Activated T-helper 2 cell treated with anti-CD3 and anti-CD28 coated beads, Interferon-gamma antibody, Interleukin-2, Interleukin-4, amounts not matched to agents 10 μg/mL and 5 μg/mL and 100 μg/mL, durations not matched to agents 14 hours and 24 hours and 36 hours (primary cell): Measurements from ENCODE around the gene ECHS1. TPM values are rescaled to one million over a fixed set of nuclear protein-coding genes. Genes with fewer than 3 reads are reported as not detected.
"Not testable (repeated sequence)": the region's sequence is repeated elsewhere in the genome, so short reads cannot be mapped to it uniquely, and the experiment has no call there.

ENCODE experiments used
- DNase-seq: peaks from one replicate; pipeline ENCODE4 v3.0.0; 2021; ENCODE audit warnings: low spot score
- H3K27ac Mint-ChIP-seq: one replicate; pipeline ENCODE4 v1.8.0; 2021; ENCODE audit warnings: mixed read lengths
- H3K27me3 Mint-ChIP-seq: one replicate; pipeline ENCODE4 v1.8.0; 2021; ENCODE audit warnings: low read depth, mixed read lengths
- H3K36me3 Mint-ChIP-seq: one replicate; pipeline ENCODE4 v1.8.0; 2021; ENCODE audit warnings: low read depth, mixed read lengths
- H3K4me1 Mint-ChIP-seq: one replicate; pipeline ENCODE4 v1.8.0; 2021; ENCODE audit warnings: low read depth, mixed read lengths
- H3K4me3 Mint-ChIP-seq: one replicate; pipeline ENCODE4 v1.8.0; 2021; ENCODE audit warnings: low read depth, mild to moderate bottlenecking, moderate library complexity, mixed read lengths
- H3K9me3 Mint-ChIP-seq: one replicate; pipeline ENCODE4 v1.8.0; 2021; ENCODE audit warnings: mixed read lengths
- intact Hi-C: fragments of 100-400 bp; cut with micrococcal nuclease; formaldehyde crosslinking; loops from one replicate; pipeline ENCODE4 v1.15.1; 2023
- total RNA-seq: library from RNA; stranded (reverse); gene quantifications from 2 replicates; pipeline ENCODE4 v1.2.3, GENCODE V29; 2022

The ECHS1 gene
- 74.2 and 74.8 TPM in 2 replicates for total RNA-seq

DNA sequence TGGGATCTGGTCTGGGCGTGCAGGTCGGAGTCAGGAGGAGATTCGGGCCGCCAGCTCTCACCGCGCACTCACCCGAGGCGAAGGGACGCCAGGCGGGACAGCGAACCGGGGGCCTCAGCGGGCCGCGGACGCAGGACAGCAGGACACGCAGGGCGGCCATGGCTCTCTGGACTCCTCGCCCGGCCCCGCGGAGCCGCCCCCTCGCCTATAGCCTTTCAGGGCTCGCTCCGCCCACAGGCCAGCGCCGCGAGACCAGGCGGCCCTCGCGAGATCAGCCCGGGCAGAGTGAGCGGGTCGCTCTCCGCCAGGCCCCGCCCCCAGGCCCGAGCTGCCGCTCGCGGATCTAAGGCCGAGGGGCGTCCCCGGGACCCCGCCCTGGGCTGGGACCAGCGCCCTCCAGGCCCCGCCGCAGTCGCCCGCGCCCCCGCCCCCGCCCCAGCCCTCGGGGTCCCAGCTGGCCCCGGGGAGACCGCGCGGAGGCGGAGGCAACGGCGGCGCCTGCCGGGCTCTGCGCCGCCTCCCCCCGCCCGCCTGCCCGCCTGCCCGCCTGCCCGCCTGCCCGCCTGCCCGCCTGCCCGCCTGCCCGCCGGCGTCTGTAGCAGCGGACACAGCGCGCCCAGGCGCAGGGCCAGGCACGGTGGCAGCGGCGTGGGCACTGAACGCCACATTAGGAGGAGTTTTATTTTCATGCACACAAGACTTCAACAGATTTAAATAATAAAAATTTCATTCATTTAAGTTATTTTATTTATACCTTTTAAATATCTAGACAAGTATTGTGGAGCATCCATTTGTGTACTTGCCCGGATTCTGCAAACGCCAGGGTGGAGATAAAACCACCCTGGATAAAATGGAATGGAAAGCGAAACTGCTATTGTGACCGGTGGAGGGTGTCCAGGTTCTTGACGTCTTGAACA lies at the start of gene ECHS1:
Gene ECHS1 (minus strand): TSS at position 181 of the 917 bp plus-strand sequence. CDS start 21 bp downstream, at position 160.
- no peaks in the 10 kb centered on the region for H3K9me3 Mint-ChIP-seq
- peak; percentile 92 for DNase-seq
- H3K27ac Mint-ChIP-seq, result peak within 1 kb of the TSS; percentile 86
- H3K4me3 Mint-ChIP-seq, result peak within 1 kb of the TSS; percentile 94
- peaks cover 9% of the 10 kb centered on the region for H3K4me1 Mint-ChIP-seq
- peaks cover 5% of the 10 kb centered on the region for H3K27me3 Mint-ChIP-seq
- H3K36me3 Mint-ChIP-seq, result peaks cover 16% of the 10 kb centered on the region
- intact Hi-C loops, result loop anchor here (1.0 kb wide), 1 partner anchor 16 kb away; no protein-coding TSS in a partner anchor

DNA sequence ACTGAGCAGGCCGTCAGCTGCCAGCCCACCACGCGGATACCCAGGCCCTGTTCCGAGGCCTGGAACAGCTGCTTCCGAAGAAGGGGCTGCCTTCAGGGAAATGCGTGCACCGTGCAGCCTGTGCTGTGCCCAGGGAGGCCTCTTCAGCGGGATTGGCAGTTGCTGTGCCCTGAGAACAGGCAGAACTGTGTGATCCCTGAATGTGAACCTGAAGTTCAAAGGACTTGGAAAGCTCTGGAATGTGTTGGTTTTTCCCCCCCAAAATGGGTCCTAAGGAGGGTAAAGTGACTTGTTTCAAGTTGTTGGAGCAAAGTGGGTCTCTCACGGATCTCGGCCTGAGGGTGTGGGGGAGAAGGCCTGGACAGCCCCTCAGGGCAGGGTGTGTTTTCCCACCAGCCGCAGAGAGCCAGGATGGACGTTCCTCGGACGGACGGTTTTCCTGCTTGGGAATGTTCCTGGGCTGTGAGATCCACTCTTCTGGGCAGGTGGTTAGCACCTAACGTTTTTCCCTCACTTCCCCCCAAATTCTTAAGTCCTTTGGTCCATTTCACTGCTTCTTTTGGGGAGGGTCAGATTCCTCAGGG lies 49.2 kb upstream of the ECHS1 start:
- Mint-ChIP-seq H3K27ac (no peak overlapping the region), H3K9me3 (no peaks in the 10 kb centered on the region), H3K4me1 (peaks cover 3% of the 10 kb centered on the region), H3K27me3 (peaks cover 11% of the 10 kb centered on the region), H3K4me3 (no peak overlapping the region), H3K36me3 (peaks cover 15% of the 10 kb centered on the region)
- intact Hi-C loops, result no loop called here
- DNase-seq, result no peak

DNA sequence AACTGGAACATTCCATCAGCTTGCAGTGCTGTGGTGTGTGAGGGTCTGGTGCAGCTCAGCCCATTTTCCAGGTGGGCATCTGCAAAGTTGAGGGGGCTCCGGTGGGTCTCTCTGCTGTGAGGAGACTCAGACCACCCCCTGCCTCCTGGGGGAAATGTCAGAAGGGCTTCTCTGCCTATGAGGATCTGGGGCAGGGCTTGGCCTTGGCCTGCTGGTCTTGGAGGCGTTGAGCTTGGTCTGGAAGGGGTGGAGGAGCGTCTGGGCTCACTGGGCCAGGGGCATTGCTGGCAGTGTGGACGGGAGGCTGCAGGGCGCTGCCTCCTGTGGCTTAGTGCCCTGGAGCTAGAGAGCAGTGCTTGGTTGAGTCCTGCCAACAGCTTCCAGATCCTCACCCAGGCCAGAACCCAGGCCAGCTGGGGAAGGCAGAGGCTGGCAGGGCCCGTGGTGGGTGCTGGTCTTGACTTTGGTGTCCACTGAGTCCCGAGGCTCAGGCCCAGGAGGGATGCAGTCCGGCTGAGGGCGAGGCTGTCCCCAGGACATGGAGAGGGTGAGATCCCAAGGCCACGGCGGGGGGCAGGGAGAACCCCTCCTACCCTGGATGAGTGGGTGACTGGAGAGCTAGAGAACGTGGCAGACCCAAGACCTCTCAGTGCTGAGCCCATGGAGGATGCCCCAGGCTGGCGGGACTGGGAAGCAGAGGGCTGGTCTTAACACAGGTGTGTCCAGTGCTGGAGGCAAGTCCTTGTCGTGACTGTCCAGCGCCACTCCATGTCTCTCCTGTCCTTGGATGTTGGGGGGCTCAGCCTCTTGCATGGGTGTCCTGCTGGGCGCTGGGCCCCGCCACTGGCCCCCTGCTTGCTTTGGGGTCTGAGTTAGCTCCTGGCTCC lies 48.4 kb upstream of the ECHS1 start:
- Mint-ChIP-seq H3K4me1 (peaks cover 3% of the 10 kb centered on the region), H3K4me3 (no peak overlapping the region), H3K27me3 (peaks cover 11% of the 10 kb centered on the region), H3K27ac (no peak overlapping the region), H3K9me3 (no peaks in the 10 kb centered on the region), H3K36me3 (peaks cover 15% of the 10 kb centered on the region)
- DNase-seq, result no peak
- intact Hi-C loops, result no loop called here

DNA sequence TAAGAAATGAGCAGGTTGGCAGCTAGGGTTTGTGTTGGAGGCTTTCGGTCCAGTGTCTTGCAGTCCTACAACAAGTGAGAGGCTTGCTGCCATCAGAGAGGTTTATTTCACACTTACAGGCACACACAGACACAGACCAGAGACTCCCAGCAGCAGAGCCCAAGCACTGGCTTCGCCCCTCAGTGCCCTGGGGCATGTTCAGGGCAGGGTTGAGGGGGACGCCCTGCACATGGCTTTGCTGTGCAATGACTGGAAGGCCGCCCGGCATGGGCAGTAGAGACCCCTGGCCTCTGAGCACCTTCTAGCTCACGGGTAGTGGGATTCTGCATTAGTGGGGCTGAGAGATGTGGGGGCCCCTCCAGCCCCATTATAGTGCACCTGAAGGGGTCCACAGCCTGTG lies 47.4 kb upstream of the ECHS1 start:
- Mint-ChIP-seq H3K36me3 (peaks cover 22% of the 10 kb centered on the region), H3K4me1 (peaks cover 3% of the 10 kb centered on the region), H3K27ac (no peak overlapping the region), H3K27me3 (peaks cover 11% of the 10 kb centered on the region), H3K9me3 (peaks cover 5% of the 10 kb centered on the region), H3K4me3 (no peak overlapping the region)
- no peak for DNase-seq
- intact Hi-C loops, result no loop called here

DNA sequence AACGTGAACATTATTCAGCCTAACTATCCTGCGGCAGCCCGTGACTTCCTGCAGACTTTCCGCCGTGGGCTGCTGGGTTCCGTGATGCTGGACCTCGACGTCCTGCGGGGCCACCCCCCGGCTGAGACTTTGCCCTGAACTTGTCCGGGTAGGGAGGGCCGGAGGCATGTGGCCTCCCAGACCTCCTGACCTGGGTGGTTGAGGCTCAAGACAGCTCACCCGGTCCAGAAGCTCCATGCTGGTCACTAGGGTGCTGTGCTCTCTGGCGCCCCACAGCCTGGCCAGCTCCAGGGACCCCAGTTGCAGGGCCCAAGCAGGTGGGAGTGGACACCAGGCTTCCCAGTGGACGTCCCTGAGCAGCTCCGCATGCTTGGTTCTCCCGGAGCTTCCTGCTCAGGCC lies 46.9 kb upstream of the ECHS1 start:
- Mint-ChIP-seq H3K4me1 (peaks cover 3% of the 10 kb centered on the region), H3K9me3 (peaks cover 10% of the 10 kb centered on the region), H3K27ac (no peak overlapping the region), H3K4me3 (no peak overlapping the region), H3K27me3 (peaks cover 11% of the 10 kb centered on the region), H3K36me3 (peaks cover 27% of the 10 kb centered on the region)
- intact Hi-C loops, result no loop called here
- no peak for DNase-seq

DNA sequence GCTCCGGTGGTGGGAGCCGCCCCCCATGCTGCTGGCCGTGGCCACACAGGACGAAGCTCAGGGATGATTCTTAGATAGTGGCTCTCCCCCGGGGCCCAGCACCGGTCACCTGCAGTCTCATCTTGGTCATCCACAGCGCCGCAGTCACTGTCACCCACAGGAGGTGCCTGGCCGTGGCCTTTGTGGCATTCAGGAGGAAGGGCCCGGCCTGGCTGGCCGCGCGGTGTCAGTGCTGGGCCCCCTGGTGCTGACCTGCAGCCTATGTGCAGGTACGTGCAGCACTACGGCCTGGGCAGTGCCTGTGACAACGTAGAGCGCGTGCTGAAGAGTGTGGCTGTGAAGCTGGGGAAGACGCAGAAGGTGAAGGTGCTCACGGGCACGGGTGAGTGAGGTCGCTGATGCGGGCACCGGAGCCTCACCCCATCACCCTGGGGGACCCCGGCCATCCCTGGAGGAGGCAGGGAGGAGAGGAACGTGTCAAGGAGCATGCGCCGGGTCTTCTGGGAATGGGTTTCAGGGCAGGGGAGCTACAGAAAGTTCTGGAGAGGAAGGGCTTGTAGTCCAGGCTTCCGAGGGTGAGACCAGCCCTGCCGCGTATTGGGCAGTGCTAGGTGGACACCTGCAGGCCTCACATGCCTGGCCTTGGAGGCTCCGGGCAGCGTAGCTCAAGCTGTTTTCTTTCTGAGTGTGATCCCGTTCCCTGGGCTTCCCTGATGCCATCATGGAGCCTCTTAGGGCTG lies 46.2 kb upstream of the ECHS1 start:
- no peak for DNase-seq
- H3K36me3 Mint-ChIP-seq, result peaks cover 34% of the 10 kb centered on the region
- H3K4me3 Mint-ChIP-seq, result no peak overlapping the region
- H3K27ac Mint-ChIP-seq, result no peak overlapping the region
- H3K27me3 Mint-ChIP-seq, result peaks cover 11% of the 10 kb centered on the region
- peaks cover 10% of the 10 kb centered on the region for H3K9me3 Mint-ChIP-seq
- H3K4me1 Mint-ChIP-seq, result peaks cover 3% of the 10 kb centered on the region
- intact Hi-C loops, result no loop called here

DNA sequence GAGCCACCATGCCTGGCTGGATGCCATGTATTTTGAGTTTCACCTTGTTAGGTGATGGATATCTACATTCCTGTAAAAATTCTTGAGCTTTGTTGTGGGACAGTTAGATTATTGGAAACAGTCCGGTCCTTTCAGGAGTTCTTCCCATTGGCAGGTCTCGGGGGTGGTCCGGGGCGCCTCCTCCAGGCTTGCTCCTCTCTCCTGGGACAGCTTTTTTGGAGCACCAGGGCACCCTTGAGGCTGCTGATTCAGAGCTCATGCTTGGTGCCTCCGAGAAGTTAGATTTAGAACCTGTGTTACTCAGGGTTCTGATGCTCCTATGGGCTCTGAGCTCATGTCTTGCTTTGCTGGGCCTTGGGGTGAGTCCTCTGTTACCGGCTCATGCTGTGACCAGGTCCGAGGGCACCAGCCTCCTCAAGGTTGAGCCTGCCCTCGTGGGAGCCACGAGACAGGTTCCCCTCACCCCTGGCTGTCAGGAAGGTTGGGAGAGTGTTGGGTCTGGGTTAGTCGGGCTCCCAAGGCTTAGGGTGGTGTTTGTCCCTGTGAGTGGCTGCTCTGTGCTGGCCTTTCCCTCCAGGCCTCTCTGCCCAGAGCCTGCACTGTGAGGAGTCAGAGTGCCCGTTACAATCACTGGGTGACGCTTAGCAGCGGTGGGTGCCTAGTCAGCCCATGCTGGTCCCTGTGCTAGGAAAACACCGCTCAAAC lies 45.3 kb upstream of the ECHS1 start:
- intact Hi-C loops, result no loop called here
- Mint-ChIP-seq H3K9me3 (peaks cover 12% of the 10 kb centered on the region), H3K27ac (no peak overlapping the region), H3K36me3 (peaks cover 41% of the 10 kb centered on the region), H3K4me1 (peaks cover under 1% of the 10 kb centered on the region), H3K27me3 (peaks cover 8% of the 10 kb centered on the region), H3K4me3 (no peak overlapping the region)
- DNase-seq, result no peak

DNA sequence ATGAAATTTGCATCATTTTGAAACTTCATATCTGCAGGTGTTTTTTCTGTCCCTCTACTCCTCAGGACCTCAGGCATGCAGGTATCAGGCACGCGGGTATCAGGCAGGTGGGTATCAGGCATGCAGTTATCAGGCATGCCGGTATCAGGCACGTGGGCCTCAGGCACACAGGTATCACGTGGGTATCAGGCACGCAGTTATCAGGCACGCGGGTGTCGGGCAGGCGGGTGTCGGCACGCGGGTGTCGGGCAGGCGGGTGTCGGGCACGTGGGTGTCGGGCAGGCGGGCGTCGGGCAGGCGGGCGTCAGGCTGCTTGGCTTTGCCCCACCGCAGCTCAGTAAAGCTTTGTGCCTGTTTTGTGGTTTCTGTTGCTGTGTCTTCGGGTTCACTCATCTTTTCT lies 42.6 kb upstream of the ECHS1 start:
- H3K27me3 Mint-ChIP-seq, result no peaks in the 10 kb centered on the region
- H3K4me3 Mint-ChIP-seq, result no peak overlapping the region
- DNase-seq, result no peak
- intact Hi-C loops, result no loop called here
- H3K4me1 Mint-ChIP-seq, result no peaks in the 10 kb centered on the region
- H3K9me3 Mint-ChIP-seq, result peaks cover 38% of the 10 kb centered on the region
- no peak overlapping the region for H3K27ac Mint-ChIP-seq
- peaks cover 64% of the 10 kb centered on the region for H3K36me3 Mint-ChIP-seq

DNA sequence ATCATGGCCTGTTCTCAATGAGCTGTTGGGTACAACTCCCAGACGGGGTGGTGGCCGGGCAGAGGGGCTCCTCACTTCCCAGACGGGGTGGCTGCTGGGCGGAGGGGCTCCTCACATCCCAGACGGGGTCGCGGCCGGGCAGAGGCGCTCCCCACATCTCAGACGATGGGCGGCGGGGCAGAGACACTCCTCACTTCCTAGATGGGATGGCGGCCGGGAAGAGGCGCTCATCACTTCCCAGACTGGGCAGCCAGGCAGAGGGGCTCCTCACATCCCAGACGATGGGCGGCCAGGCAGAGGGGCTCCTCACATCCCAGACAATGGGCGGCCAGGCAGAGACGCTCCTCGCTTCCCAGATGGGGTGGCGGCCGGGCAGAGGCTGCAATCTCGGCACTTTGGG lies 41.2 kb upstream of the ECHS1 start:
- H3K27ac Mint-ChIP-seq, H3K27me3 Mint-ChIP-seq, H3K4me1 Mint-ChIP-seq, intact Hi-C loops, H3K4me3 Mint-ChIP-seq, DNase-seq: not testable (repeated sequence)
- Mint-ChIP-seq H3K9me3 (peaks cover 49% of the 10 kb centered on the region), H3K36me3 (peaks cover 77% of the 10 kb centered on the region)

DNA sequence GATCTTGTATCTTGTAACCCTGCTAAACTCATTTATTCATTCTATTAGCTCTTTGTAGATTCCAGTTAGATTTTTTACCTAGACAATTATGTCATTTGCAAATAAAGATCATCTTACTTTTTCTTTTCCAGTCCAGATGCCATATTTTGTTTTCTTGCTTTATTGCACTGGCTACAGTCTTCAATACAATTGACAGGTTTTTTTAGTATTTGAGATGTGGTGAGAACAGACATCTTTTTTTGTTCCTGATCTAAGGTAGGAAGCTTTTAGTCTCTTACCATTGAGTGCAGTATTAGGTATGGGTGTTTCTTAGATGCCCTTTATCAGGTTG lies 39.2 kb upstream of the ECHS1 start:
- H3K27ac Mint-ChIP-seq, result no peak overlapping the region
- intact Hi-C loops, result no loop called here
- no peak for DNase-seq
- H3K36me3 Mint-ChIP-seq, result peaks cover 87% of the 10 kb centered on the region
- no peaks in the 10 kb centered on the region for H3K4me1 Mint-ChIP-seq
- H3K4me3 Mint-ChIP-seq, result no peak overlapping the region
- H3K27me3 Mint-ChIP-seq, result no peaks in the 10 kb centered on the region
- H3K9me3 Mint-ChIP-seq, result peaks cover 67% of the 10 kb centered on the region

DNA sequence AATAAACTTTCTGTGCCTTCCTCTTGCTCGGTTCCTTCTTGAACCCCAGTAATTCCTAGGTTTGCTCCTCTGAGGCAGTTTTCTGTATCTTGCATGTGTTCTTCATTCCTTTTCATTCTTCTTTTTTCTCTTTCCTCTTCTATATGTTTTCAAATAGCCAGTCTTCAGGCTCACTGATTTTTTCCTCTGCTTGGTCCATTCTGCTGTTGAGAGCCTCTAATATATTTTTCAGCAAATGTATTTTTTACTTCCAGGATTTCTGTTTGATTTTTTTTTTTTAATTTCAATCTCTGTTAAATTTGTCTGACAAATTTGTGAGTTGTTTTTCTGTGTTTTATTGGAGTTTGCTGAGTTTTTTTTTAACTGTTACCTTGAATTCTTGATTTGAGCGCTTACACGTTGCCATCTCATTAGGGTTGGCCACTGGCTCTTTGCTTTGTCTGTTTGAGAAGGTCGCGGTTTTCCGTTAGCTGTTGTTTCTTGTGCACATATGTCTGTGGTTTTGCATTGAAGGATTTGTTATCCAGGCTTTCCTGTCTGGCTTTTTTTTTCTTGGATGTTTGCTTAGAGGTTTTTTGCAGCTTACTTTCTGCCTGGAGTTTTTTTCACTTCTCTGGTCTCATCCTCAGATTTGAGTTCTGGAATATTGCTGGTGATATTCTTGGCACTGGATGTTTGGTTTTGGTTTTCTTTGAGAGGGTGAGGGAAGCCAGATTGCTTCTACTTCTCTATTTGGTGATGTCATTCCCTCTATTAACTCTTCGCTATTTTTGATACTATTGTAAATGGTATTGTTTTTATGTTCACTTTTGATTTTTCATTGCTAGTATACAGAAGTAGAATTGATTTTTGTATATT lies 38.6 kb upstream of the ECHS1 start:
- H3K36me3 Mint-ChIP-seq, result peaks cover 93% of the 10 kb centered on the region
- H3K9me3 Mint-ChIP-seq, result peaks cover 67% of the 10 kb centered on the region
- intact Hi-C loops, result no loop called here
- DNase-seq, result no peak
- peaks cover 4% of the 10 kb centered on the region for H3K4me1 Mint-ChIP-seq
- no peak overlapping the region for H3K4me3 Mint-ChIP-seq
- H3K27me3 Mint-ChIP-seq, result no peaks in the 10 kb centered on the region
- no peak overlapping the region for H3K27ac Mint-ChIP-seq
